ENCODE results near the gene RABAC1.
A peak's percentile ranks its signal among the peaks of the same experiment; 100 is the strongest.

The RABAC1 gene

DNA sequence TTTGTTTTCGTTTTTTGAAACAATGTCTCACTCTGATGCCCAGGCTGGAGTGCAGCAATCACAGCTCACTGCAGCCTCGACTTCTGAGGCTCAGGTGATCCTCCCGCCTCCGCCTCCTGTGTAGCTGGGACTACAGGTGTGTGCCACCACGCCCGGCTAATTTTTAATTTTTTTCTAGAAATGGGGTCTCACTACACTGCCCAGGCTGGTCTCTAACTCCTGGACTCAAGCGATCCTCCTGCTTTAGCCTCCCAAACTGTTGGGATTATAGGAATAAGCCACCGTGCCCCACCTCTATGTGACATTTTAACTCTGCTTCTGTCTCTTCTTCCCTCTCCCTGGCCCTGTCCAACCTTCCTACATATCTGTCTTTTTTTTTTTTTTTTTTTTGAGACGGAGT is 29.8 kb upstream of the RABAC1 start:
- no peak for DNase-seq (ENCODE audit: low spot score)

- no peak for DNase-seq (ENCODE audit: low spot score)
Measured at GRCh38 chr19:41987141-41987860, 28.2 kb upstream of the RABAC1 start.

GRCh38 chr19:41984961-41985360 is 25.8 kb upstream of the RABAC1 start:
- DNase-seq (ENCODE audit: low spot score), result no peak

DNA sequence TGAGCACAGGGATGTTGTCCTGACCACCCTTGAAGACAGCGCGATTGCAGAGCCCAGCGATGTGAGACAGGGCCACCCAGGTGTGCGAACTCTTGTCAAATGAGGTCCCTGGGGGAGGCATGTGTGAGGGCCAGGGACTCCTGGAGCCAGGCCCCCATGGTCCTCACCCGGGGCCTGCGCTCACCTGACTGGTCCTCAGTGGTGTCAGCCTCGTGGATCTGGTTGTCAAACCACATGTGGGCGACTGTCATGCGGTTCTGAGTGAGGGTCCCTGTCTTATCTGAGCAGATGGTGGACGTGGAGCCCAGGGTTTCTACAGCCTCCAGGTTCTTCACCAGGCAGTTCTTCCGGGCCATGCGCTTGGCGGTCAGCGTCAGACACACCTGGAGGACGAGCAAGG is 22.6 kb upstream of the RABAC1 start:
- DNase-seq (ENCODE audit: low spot score), result no peak

DNA sequence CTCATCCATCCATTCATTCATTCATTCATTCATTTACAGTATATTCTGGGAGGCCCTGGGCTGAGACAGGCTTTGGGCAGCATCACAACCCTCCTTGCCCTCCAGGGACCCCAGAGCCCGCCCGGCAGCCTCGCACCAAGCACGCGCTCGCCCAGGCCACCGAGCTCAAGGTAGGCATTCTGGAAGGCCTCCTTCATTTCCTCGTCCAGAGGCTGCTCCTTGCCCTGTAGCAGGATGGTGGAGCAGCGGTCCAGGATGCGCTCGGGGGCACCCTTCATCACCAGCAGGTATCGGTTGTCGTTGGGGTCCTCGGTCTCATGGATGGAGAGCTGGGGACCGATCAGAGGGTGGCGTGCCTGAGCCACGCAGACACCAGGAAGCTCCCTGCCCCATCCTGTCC is 19.3 kb upstream of the RABAC1 start:
- no peak for DNase-seq (ENCODE audit: low spot score)

- DNase-seq (ENCODE audit: low spot score), result no peak
Measured at GRCh38 chr19:41977916-41978315, 18.8 kb upstream of the RABAC1 start.

- DNase-seq (ENCODE audit: low spot score), result no peak
Measured at GRCh38 chr19:41974652-41975051, 15.5 kb upstream of the RABAC1 start.

DNA sequence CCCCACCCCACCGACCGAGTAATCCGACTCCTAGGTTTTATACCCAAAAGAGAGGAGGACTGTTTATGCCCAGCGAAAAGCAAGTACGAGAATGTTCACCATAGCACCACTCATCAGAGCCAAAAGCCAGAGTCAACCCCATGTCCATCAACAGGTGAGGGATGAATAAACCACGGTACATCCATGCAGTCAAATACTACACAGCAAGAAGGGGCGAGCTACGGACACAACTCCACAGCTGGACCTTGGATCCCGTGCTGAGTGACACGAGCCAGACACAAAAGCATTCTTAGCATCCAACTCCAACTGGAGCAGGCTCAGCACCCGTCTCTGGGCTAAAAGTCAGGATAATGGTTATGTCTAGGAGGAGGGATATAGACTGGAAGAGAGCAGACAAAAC is 12.2 kb upstream of the RABAC1 start:
- DNase-seq (ENCODE audit: low spot score), result no peak

DNA sequence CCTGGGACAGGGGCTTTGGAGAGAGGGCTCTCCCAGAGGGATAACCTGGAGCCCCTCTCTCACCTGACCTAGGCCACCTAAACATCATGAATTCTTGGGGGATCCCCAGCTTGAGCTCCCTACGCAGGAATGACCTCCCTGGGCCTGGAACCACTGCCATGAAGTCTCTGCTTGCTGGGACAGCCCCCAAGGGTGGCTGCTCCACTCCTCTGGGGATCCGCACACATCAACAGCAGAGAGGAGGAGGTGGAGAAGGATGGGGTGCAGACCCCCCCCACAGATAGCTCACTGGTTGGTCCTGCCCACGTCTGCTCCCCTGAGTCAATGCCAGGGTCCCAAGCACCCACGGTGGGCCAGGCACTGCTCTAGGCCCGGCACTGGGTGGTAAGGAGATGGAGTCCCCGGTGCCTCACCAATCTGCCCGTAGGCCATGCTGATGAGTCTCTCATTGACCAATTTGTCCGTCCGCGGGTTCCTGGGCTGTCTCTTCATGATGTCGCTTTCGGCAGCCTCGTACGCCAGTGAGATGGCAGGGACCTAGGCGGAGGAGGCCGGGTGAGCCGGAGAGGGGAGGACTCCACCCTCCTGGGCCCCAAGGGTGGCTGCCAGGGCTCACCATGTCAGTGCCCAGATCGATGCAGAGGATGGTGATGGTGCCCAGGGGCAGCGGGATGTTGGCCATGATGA is 10.8 kb upstream of the RABAC1 start:
- no peak for DNase-seq (ENCODE audit: low spot score)

GRCh38 chr19:41968751-41969595 is 9.9 kb upstream of the RABAC1 start:
- DNase-seq (ENCODE audit: low spot score), result no peak

DNA sequence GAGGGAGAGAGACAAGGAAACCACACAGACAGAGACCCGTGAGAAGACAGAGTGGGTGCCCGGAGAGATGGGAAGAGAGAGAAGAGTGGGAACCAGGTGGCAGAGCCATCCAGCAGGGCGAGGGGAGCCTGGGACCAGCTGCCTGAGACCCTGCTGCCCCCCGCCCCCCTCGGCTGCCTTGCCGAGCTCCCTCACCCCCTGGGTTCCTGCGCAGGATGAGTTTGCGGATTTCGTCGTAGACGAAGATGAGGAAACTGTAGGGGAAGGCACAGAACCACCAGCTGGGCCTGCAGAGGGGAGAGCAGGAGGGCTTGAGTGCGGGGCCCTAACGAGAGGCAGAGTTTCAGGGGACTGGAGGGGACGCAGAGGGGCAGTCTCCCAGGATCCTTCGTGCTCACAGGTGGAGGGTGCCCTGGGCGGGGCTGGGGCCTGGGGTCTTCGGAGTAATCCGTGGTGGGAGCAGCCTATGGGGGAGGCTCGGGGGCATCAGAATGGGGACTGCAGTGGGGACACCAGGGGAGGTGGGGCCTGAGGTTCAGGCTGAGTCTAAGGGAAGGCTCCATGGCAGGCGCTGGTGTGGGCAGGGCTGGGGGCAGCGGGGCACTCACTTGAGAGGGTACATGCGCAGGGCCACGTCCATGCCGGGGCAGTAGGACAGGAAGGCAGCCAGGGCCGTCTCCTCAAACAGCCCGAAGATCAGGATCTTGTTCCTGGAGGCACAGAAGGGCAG is 8.1 kb upstream of the RABAC1 start:
- DNase-seq (ENCODE audit: low spot score), result no peak

DNA sequence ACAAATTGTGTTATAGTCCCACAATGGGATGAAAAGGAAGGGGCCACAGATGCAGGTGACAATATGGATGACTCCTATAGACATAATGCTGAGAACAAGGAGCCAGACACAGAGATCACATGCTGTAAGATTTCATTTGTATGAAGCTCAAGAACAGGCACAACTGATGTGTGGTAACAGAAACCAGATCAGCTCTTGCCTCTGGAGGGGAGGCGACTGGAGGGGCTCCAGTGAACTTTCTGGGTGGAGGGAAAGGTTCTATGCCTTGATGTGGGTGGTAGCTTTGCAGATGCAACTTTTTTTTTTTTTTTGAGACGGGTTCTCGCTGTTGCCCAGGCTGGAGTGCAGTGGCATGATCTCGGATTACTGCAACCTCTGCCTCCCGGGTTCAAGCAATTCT is 6.0 kb upstream of the RABAC1 start:
- DNase-seq (ENCODE audit: low spot score), result no peak

- DNase-seq (ENCODE audit: low spot score), result no peak
Measured at GRCh38 chr19:41960973-41961372, 1.9 kb upstream of the RABAC1 start.

- DNase-seq (ENCODE audit: low spot score), result peak; percentile 76
Measured at GRCh38 chr19:41958367-41959055, 610 bp downstream of the RABAC1 start.

DNA sequence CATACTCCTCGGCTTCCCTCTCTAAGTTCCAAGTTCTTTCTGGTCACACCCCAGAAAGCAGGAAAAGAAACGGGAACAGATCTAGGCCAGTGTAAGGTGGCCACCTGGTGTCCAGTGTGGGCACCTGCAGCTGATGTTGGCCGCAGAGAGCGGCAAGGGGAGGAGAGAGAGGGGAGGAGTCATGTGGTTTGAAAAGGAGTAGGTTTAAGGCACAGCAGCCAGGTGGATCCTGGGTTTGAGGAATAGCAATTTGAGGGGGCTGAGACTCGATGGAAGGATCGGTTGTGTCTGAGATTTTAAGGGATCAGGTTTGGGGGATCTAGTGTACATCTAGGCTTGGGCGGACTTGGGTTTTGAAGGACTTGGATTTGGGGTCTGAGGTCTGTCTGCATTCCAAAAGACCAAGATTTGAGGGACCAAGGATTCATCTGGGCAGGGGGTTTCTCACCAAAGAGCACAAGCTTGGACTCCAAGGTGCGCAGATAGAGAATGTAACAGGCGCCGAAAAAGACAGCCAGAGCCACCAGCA is 1.2 kb downstream of the RABAC1 start:
- DNase-seq (ENCODE audit: low spot score), result peak; percentile 48

DNA sequence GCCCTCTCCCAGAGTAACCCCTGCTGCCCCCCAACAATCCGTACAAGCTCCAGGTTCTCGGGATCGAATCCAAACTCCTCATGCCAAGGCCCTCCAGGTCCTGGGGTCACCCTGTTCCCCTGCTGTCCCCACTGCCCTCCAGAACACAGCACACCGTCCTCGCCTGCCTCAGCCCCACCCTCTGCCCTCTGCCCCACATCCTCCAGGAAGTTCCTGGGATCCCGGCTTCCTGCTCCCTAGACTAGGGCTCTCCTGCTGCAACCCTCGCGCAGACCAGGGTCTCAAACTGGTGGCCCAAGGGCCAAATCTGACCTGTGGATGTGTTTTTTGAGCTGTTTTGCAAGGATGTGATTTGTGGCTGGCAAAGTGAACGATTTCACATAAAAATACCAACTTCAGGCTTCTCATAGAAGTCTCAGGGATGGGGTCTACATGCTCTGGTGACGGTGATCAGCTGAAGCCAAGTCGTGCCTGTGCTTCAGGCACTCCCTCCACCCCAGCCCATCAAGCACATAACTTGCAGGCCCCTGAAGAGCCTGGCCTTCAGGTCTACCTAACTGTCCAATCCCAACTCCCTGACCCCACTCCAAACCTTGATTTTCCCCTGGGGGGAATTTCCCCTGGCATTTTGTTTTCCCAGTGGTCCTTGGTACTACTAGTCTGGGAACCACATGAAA is 1.8 kb downstream of the RABAC1 start:
- DNase-seq (ENCODE audit: low spot score), result no peak

- no peak for DNase-seq (ENCODE audit: low spot score)
Measured at GRCh38 chr19:41956621-41957020, 2.5 kb downstream of the RABAC1 start.

DNA sequence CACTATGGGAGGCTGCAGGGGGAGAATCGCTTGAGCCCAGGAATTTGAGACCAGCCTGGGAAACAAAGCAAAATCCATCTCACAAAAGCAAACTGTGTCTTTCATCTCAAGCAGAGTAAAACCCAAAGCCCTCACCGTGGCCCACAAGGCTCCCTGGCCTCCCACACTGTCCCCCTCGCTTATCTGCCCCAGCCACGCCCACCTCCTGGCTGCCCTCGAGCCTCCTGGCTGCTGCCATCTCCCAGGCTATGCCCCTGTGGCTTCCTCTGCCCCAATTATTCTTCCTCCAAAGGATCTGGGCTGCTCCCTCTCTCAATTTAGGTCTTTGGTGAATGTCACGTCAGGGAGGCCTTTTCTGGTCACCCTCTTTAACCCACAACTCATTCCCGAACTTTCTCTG is 3.6 kb downstream of the RABAC1 start:
- DNase-seq (ENCODE audit: low spot score), result no peak

- peak; percentile 90 for DNase-seq (ENCODE audit: low spot score)
Measured at GRCh38 chr19:41951686-41952172, 7.4 kb downstream of the RABAC1 start.

DNA sequence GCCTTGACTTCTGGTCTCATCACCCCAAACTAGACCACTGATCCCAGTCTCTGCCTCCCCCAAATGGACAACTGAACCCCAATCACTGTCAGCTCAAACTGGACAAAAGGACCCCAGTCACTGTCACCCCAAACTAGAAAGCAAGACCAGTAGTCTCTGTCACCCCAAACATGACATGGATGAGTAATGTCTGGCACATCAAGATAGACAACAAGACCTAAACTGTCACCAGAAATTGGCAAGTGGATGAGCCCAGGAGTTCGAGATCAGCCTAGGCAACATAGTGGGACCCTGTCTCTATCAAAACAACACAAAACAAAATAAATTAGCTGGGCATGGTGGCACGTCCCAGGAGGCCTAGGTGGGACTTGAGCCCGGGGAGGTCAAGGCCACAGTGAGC is 12.0 kb downstream of the RABAC1 start:
- DNase-seq (ENCODE audit: low spot score), result peak; percentile 43
